ENCODE data around the gene ATOH8.
"Not testable (repeated sequence)": the region's sequence is repeated elsewhere in the genome, so short reads cannot be mapped to it uniquely, and the experiment has no call there.

Gene ATOH8

GRCh38 chr2:85753525-85754312 lies at the start of gene ATOH8:
Gene ATOH8 (plus strand): TSS chr2:85753991. CDS start chr2:85754190, 199 bp downstream.
- DNase-seq, result no peak

- DNase-seq, result no peak
Observed at GRCh38 chr2:85704038-85704437, 49.8 kb upstream of the ATOH8 start.

- no peak for DNase-seq
Observed at GRCh38 chr2:85704800-85705679, 48.8 kb upstream of the ATOH8 start.

- no peak for DNase-seq
Observed at GRCh38 chr2:85705680-85706039, 48.1 kb upstream of the ATOH8 start.

GRCh38 chr2:85706063-85706462 lies 47.7 kb upstream of the ATOH8 start:
- DNase-seq, result no peak

- DNase-seq, result no peak
Observed at GRCh38 chr2:85706599-85707296, 47.0 kb upstream of the ATOH8 start.

- peak; percentile 61 for DNase-seq
Observed at GRCh38 chr2:85707304-85707703, 46.5 kb upstream of the ATOH8 start.

GRCh38 chr2:85708641-85709040 lies 45.1 kb upstream of the ATOH8 start:
- DNase-seq, result no peak

- no peak for DNase-seq
Observed at GRCh38 chr2:85709401-85709811, 44.4 kb upstream of the ATOH8 start.

- DNase-seq, result no peak
Observed at GRCh38 chr2:85710687-85711577, 42.9 kb upstream of the ATOH8 start.

GRCh38 chr2:85711578-85712060 lies 42.2 kb upstream of the ATOH8 start:
- DNase-seq, result no peak

GRCh38 chr2:85712336-85712735 lies 41.5 kb upstream of the ATOH8 start:
- no peak for DNase-seq

GRCh38 chr2:85712849-85713612 lies 40.8 kb upstream of the ATOH8 start:
- DNase-seq, result no peak

GRCh38 chr2:85713836-85714235 lies 40.0 kb upstream of the ATOH8 start:
- DNase-seq, result no peak

GRCh38 chr2:85714421-85714820 lies 39.4 kb upstream of the ATOH8 start:
- DNase-seq, result not testable (repeated sequence)

GRCh38 chr2:85714841-85715240 lies 39.0 kb upstream of the ATOH8 start:
- DNase-seq, result no peak

GRCh38 chr2:85716346-85716914 lies 37.4 kb upstream of the ATOH8 start:
- no peak for DNase-seq

- no peak for DNase-seq
Observed at GRCh38 chr2:85717308-85718008, 36.3 kb upstream of the ATOH8 start.

- DNase-seq, result no peak
Observed at GRCh38 chr2:85718009-85718391, 35.8 kb upstream of the ATOH8 start.

- no peak for DNase-seq
Observed at GRCh38 chr2:85718885-85719492, 34.8 kb upstream of the ATOH8 start.
